HG03575 (cell line): ENCODE data around the gene TSPEAR.

Source experiments
- ATAC-seq: cut with Tn5 transposase; IDR thresholded peaks from one replicate; pipeline ENCODE4 v1.9.1; 2021; ENCODE audit not compliant: unreplicated experiment, insufficient number of reproducible peaks, low FRiP score; ENCODE audit errors: extremely low read depth

Gene TSPEAR

DNA sequence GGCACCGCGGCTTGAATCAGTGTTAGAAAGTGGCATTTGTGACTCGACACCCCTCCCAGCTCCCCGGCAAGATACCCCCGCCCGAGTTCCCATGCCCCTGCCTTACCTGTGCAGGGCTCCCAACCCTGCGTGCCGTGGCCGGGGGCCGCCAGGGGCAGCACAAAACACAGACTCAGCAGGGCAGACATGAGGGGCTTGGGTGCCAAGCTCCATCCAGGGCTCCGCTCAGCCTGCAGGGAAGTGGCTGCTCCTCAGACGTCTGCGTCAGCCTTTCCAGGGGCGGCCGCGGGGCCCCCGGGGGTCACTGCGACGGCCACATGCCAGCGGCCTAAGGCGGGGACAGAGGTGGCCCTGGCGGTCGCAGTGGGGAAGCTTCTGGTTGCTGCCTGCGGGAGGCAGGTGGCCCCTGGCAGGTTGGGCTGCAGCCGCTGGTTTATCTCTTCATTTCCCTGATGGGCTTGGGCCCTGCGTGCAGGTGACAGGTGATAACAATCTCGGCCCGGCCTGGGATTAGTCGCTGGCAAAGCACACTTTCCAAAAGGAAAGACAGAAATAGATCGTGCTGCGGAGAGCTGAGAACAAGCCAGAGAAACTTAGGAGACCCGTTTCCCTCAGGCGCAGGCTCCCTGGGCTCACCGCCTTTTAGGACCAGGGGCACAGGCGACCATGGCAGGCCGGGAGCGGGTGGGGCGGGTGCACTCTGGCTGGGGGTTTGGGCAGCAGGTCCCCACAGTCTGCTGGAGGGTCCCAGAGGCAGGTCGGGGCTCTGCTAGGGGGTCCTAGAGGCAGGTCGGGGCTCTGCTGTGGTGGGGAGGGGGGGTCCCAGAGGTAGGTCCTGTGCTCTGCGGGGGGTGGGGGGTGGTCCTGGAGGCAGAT, at the start of gene TSPEAR:
TSPEAR (minus strand) TSS at position 246 of the 876 bp plus-strand sequence; CDS start at position 188, 58 bp downstream.
- no peak for ATAC-seq

- no peak for ATAC-seq
Measured at GRCh38 chr21:44760376-44760775, 49.0 kb upstream of the TSPEAR start.

- no peak for ATAC-seq
Measured at GRCh38 chr21:44759628-44760285, 48.4 kb upstream of the TSPEAR start.

DNA sequence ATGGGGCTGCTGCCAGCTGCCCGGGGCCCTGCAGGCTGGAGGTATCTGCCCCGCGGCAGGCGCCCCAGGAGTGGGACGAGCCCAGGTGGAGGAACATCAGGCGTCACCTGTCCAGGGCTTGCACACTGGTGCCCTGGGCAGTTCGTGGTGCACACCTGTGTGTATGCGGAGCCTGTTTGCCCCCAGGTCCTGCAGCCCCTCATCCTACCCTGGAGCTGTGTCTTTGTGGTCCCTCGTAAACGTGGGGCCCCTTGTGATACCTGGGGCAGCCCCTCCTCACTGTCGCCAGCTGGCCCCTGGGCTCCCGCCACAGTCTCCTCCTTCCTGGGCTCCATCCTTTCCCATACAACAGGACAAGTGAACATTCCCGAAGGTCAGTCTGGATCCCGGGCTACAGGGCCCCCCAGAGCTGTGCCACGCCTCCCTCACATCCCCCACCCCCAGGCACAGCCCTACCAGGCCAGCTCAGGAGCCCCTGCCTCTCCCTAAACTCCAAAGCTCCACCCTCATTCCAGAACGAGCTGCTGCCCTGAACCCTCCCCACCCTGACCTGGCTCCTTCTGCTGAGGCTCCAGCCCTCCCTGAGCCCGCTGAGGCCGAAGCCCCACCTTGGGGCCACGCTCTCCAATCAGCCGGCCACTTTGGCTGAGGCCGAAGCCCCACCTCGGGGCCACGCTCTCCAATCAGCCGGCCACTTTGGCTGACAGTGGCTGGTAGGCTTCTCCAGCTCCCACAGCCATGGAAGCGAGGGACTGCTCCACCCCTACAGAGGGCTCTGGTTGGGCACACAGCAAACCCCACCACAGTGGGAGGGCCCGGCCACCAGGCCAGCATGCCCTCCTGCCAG, 47.6 kb upstream of the TSPEAR start:
- no peak for ATAC-seq

GRCh38 chr21:44758141-44758561, 46.8 kb upstream of the TSPEAR start:
- no peak for ATAC-seq

DNA sequence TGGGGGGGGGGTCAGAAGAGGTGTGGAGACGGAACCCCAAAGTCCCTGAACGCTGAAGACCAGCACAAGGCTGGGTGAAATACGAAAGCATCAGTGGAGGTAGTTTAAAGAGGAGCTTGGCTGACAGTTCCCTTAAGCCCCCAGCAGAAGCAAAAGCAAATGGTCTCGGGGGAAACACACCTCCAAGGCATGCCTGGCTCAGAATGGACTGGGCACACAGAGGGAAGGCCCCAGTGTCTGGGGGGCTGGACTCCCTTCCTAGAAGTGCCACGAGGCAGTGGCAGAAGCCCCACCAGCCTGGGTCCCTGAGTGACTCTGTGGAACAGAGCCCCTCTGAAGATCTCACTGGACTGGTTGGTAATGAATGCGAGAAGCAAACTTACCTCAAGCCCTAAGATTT, 46.4 kb upstream of the TSPEAR start:
- ATAC-seq = no peak

DNA sequence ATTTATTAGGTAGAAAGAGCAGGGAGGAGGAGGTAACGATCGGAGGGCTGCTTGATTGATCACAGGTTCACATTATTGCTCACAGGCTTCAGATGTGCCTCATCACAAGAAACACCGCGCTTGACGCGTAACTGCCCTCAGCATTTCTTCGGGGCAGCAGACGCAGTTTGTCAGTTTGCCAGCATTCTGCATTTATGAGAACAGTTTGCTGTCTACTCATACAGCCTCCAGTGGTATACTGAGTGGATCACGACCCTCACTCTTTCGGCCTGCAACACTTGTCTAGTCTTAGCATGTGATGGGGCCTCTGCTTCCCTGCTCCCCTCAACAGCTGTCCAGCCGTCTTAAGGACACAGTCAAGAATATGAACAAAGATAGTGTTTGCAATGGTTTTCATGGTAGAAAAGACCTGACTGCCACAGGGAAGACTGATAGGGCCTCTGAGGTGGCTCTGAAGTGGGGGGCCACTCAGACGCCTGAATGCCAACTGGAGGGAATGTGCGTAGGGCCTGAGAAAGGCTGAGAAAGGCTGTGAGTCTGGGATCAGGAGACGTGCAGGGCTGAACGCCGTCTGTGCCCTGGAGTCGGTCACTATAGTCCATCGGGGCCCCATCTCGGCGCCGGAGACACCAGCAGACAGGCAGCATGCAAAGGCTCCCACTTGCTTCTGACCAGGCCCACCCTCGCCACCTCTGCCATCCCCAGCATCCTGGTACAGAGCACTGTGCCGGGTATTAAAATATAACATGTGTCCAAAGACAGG, 45.2 kb upstream of the TSPEAR start:
- no peak for ATAC-seq

DNA sequence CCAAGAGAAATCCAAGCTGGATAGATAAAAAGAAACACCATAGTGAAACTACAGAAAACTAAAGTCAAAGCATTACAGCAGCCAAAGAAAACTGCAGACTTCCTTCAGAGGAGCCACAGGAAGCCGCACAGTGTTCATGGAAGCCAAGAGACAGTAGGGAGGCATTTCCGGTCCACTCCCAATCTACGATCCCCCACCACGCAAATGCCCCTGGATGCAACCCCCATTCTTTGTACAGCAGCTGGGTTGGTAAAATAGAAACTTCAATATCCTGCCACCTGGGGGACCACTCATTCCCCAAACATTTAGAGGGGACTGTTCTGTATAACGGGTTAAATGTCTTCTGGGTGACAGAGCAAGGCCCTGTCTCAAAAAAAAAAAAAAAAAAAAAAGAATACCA, 43.9 kb upstream of the TSPEAR start:
- no peak for ATAC-seq

GRCh38 chr21:44753357-44753756, 42.0 kb upstream of the TSPEAR start:
- ATAC-seq = no peak

- ATAC-seq = no peak
Measured at GRCh38 chr21:44752671-44753235, 41.4 kb upstream of the TSPEAR start.

GRCh38 chr21:44751799-44752636, 40.6 kb upstream of the TSPEAR start:
- no peak for ATAC-seq

DNA sequence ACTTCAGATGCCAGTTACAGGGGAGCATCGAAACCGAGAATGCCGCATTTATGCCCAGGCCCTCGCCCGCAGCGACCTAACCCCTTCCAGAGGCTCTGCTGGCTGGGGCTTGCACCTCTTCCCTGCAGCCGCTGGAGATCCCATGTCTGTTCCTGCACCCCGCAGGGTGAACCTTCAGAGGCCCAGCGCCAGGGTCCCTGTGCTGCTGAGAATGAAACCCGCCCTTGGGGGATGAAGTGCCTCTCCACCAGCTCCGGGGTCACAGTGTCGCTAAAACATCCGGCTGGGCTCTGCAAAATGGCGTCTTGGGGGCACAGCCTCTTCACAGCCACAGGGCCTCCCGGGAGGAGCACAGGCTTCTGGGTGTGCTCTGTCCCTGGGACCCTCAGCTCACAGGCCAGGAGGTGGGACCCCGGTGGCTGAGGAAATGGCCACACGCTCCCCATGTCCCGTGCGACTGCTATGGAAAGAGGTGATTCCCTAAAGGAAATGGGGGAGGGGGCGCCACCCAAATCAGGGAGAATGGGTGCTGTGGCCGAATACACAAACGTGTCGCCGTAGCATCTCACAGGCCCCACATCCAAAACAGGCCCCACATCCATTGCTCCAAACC, 39.9 kb upstream of the TSPEAR start:
- no peak for ATAC-seq

GRCh38 chr21:44750675-44751025, 39.3 kb upstream of the TSPEAR start:
- no peak for ATAC-seq

DNA sequence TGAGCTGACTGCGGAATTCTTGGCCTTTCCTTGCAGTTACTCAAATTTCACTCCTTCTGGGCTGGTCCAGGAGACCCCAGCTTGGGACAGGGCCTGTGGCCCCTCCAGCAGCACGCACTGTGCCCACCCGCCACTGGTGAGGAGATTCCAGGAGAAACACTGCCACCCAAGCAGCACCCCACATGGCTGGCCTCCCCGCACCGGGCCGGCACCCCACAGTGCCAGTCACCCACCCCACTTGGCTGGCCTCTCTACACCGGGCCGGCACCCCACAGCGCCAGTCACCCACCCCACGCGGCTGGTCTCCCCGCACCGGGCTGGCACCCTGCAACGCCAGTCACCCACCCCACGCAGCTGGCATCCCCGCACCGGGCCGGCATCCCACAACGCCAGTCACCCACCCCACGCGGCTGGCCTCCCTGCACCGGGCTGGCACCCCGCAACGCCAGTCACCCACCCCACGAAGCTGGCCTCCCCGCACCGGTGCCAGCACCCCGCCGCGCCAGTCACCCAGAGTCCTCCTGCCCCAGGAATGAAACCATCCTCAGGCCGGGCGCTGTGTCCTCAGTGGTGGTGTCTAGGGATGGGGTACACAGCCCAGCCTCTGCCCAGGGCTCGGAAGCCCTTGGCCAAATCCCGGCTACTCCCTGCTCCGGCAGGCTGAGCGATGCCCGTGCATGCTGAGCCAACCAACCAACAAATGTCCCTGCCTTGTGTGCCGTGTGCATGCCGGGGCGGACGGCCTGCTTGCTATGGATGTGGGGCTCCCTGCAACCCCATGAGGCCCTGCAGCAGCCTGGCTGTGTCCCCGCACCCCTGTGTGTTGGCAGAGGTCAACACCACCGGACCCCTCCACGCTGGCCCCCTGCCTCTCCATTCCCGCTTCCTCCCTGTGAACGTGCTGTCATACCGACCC, 38.6 kb upstream of the TSPEAR start:
- ATAC-seq = no peak

- ATAC-seq = no peak
Measured at GRCh38 chr21:44749116-44749758, 37.9 kb upstream of the TSPEAR start.

DNA sequence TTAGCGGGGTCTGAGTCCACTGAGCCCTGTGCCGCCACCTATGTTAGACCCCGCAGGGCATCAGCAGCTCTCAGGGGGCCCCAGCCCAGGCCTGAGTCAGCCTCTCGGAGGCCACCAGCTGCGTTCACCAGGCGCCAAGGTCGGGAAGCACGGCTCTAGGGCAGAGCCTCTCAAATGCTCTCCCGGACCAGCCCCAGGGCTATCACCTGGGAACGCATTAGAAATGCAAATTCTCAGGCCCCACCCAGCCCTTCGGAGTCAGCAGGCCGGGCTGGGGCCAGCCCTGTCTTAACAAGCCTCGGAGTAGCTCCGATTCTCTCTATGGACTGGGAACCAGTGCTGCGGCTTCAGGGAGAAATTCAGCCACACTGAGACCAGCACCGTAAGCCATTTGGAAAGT, 37.2 kb upstream of the TSPEAR start:
- no peak for ATAC-seq
